A549 (cell line): ENCODE data around the gene SPATA6L. TPM values are rescaled to one million over a fixed set of nuclear protein-coding genes. Genes with fewer than 3 reads are reported as not detected.

Source experiments
- ATAC-seq, 2 experiments: fragments of 200-7000 bp in 1 of 2; fragments of >200 bp in 1 of 2; cut with Nextera tagmentation in 1 of 2; cut with Tn5 transposase in 1 of 2; 3 replicates each; pipeline versions ENCODE4 v1.8.0 to v1.9.1; 2018 to 2020; ENCODE audit warnings: mild to moderate bottlenecking in 1 of 2, moderate library complexity in 1 of 2
- CTCF ChIA-PET: fragments of 300-600 bp; sonication (Branson Sonifier 250); formaldehyde crosslinking; extraction: SDS; loops from one replicate; lab custom pipeline; 2021; ENCODE audit warnings: antibody characterized with exemption, inconsistent platforms; lab: Yijun Ruan, JAX
- POLR2A ChIA-PET: fragments of 350-600 bp; formaldehyde crosslinking; extraction: SDS; loops from one replicate; lab custom pipeline; 2021; ENCODE audit warnings: antibody characterized with exemption, inconsistent platforms; lab: Yijun Ruan, JAX
- DNase-seq, 2 experiments: peaks; one replicate each; pipeline versions ENCODE4 v3.0.0 to v3.0.0-alpha.2; 2011 to 2016; ENCODE audit warnings: low read depth in 1 of 2, low spot score in 1 of 2
- FAIRE-seq: peaks from 2 replicates; lab custom pipeline; 2011; peaks lifted over from hg19 to GRCh38; lab: Jason Lieb, UNC
- H3K27ac ChIP-seq, 2 experiments: fragments of >200 bp; sonication (Bioruptor Twin); formaldehyde crosslinking; 3 replicates each; pipeline ENCODE4 v1.5.1; 2016 to 2017
- H3K4me1 ChIP-seq: fragments of >200 bp; sonication (Bioruptor Twin); formaldehyde crosslinking; 3 replicates; pipeline ENCODE4 v1.6.1; 2016
- H3K4me2 ChIP-seq: fragments of >200 bp; sonication (Bioruptor Twin); formaldehyde crosslinking; 3 replicates; pipeline ENCODE4 v1.6.1; 2016
- H3K4me3 ChIP-seq: fragments of >200 bp; sonication (Bioruptor Twin); formaldehyde crosslinking; 3 replicates; pipeline ENCODE4 v1.5.1; 2016
- H3K9me3 ChIP-seq: fragments of >200 bp; sonication (Bioruptor Twin); formaldehyde crosslinking; 3 replicates; pipeline ENCODE4 v1.6.1; 2016
- BHLHE40 ChIP-seq: IDR thresholded peaks from 2 replicates; pipeline ENCODE4 v1.6.1; 2012; ENCODE audit warnings: low read depth, low read length, inconsistent platforms
- CTCF ChIP-seq: fragments of >200 bp; sonication (Bioruptor Twin); formaldehyde crosslinking; IDR thresholded peaks from 3 replicates; pipeline ENCODE4 v1.5.1; 2016
- ESRRA ChIP-seq: fragments of 150-350 bp; IDR thresholded peaks from 2 replicates; pipeline ENCODE4 v1.6.1; 2014; ENCODE audit warnings: mild to moderate bottlenecking, low read length, borderline replicate concordance
- FOSB ChIP-seq: fragments of 250-450 bp; sonication (Bioruptor Pico); IDR thresholded peaks from 2 replicates; pipeline ENCODE4 v1.5.0; 2020; ENCODE audit warnings: mild to moderate bottlenecking, moderate library complexity
- FOSL2 ChIP-seq, 2 experiments: fragments of 450-650 bp in 1 of 2; fragments of >200 bp in 1 of 2; sonication (Bioruptor Twin) in 1 of 2; formaldehyde crosslinking; IDR thresholded peaks; 2 replicates each; pipeline versions ENCODE4 v1.5.0 to v1.6.1; 2016 to 2020; ENCODE audit warnings: mild to moderate bottlenecking in 1 of 2, moderate library complexity in 1 of 2
- HDAC2 ChIP-seq: fragments of 200-600 bp; sonication (generic); IDR thresholded peaks from 2 replicates; pipeline ENCODE4 v1.6.1; 2016
- HMGXB4 ChIP-seq: fragments of 250-450 bp; sonication (Bioruptor Pico); IDR thresholded peaks from 2 replicates; pipeline ENCODE4 v1.5.0; 2021; ENCODE audit warnings: mild to moderate bottlenecking, moderate library complexity, borderline replicate concordance
- HOXB5 ChIP-seq: fragments of 250-450 bp; sonication (Bioruptor Pico); IDR thresholded peaks from 2 replicates; pipeline ENCODE4 v1.5.0; 2020; ENCODE audit warnings: mild to moderate bottlenecking, moderate library complexity
- MAFK ChIP-seq: fragments of 450-650 bp; IDR thresholded peaks from 2 replicates; pipeline ENCODE4 v1.6.1; 2014; ENCODE audit not compliant: partially characterized antibody
- MAZ ChIP-seq: fragments of 150-350 bp; IDR thresholded peaks from 2 replicates; pipeline ENCODE4 v1.6.1; 2014; ENCODE audit warnings: antibody characterized with exemption, low read depth, low read length, borderline replicate concordance
- NPAS2 ChIP-seq: fragments of 250-450 bp; sonication (Bioruptor Pico); IDR thresholded peaks from 2 replicates; pipeline ENCODE4 v1.8.0; 2022; ENCODE audit warnings: mild to moderate bottlenecking, moderate library complexity, borderline replicate concordance
- NR3C1 ChIP-seq: fragments of >200 bp; sonication (Bioruptor Twin); formaldehyde crosslinking; IDR thresholded peaks from 3 replicates; pipeline ENCODE4 v1.6.1; 2017
- PBX3 ChIP-seq: IDR thresholded peaks from 2 replicates; pipeline ENCODE4 v1.6.1; 2012
- POLR2AphosphoS2 ChIP-seq: conservative IDR thresholded peaks from 2 replicates; pipeline ENCODE4 v1.6.1; 2012; ENCODE audit warnings: low read length, improper control_type of control experiment, inconsistent platforms
- REST ChIP-seq: fragments of 200-600 bp; sonication (generic); IDR thresholded peaks from 2 replicates; pipeline ENCODE4 v1.6.1; 2016; ENCODE audit warnings: antibody characterized with exemption, mild to moderate bottlenecking, moderate library complexity
- SREBF2 ChIP-seq: fragments of 450-650 bp; IDR thresholded peaks from 2 replicates; pipeline ENCODE4 v1.6.1; 2014; ENCODE audit warnings: mild to moderate bottlenecking, moderate library complexity
- ZFP36 ChIP-seq: fragments of 450-650 bp; IDR thresholded peaks from 2 replicates; pipeline ENCODE4 v1.6.1; 2014; ENCODE audit warnings: borderline replicate concordance; ENCODE audit not compliant: partially characterized antibody
- ZNF302 ChIP-seq: fragments of 250-450 bp; sonication (Bioruptor Pico); IDR thresholded peaks from 2 replicates; pipeline ENCODE4 v1.9.0; 2021; ENCODE audit warnings: inconsistent platforms, mild to moderate bottlenecking, moderate library complexity
- WGBS: methylation state at CpG from one replicate; pipeline ENCODE4 v1.1.6; 2017; ENCODE audit errors: missing lambda C conversion rate; 5-methylcytosine and 5-hydroxymethylcytosine counted together
- polyA plus RNA-seq, 4 experiments: library from polyadenylated mRNA; depleted of rRNA in 3 of 4; stranded (reverse); fragments of >200 nt; fragmentation: RNase III in 1 of 4; extraction: RNeasy Plus Mini Kit Qiagen cat#74134 plus additional on column Dnase treatment in 1 of 4; gene quantifications; 2 replicates in 3 of 4; 3 replicates in 1 of 4; pipeline ENCODE4 v1.2.3, GENCODE V29; 2011 to 2017

SPATA6L gene
- polyA plus RNA-seq, 2 of the 4 experiments (the other 2 are of a cell fraction): 0.99 to 6.6 TPM

- TF ChIP-seq CTCF (no peak), HMGXB4 (CRISPR knock-in tag) (no peak), POLR2AphosphoS2 (no peak), MAZ (no peak), MAFK (no peak), NR3C1 (no peak)
Observed at GRCh38 chr9:4588721-4589120, 77.6 kb downstream of the SPATA6L start (continued).

GRCh38 chr9:4585135-4585534, 81.1 kb downstream of the SPATA6L start:
- no peak for ATAC-seq
- Histone ChIP-seq H3K4me2 (no peak overlapping the region), H3K4me1 (no peaks in the 10 kb centered on the region), H3K27ac (no peak overlapping the region), H3K4me3 (no peak overlapping the region), H3K9me3 (no peaks in the 10 kb centered on the region)
- 78% methylated on average over 5 of the region's 5 CpGs for WGBS
- CTCF ChIA-PET: no interaction called here
- DNase-seq: no peak
- TF ChIP-seq HMGXB4 (CRISPR knock-in tag): no peak
- peak; percentile 54 for TF ChIP-seq REST
- no peak for TF ChIP-seq PBX3
- TF ChIP-seq ZFP36: no peak
- FAIRE-seq: no peak
- POLR2A ChIA-PET: no interaction called here

- Histone ChIP-seq H3K27ac (no peak overlapping the region), H3K4me3 (no peak overlapping the region), H3K9me3 (no peaks in the 10 kb centered on the region), H3K4me1 (no peaks in the 10 kb centered on the region), H3K4me2 (no peak overlapping the region)
- DNase-seq (no peak), FAIRE-seq (no peak), ATAC-seq (no peak)
- TF ChIP-seq ZNF302 (no peak), HOXB5 (CRISPR knock-in tag) (no peak), HDAC2 (no peak), SREBF2 (no peak), FOSB (CRISPR knock-in tag) (no peak), NPAS2 (no peak), FOSL2 (IDR thresholded peaks at IDR 0.05) (no peak), FOSL2 (CRISPR knock-in tag; IDR thresholded peaks at IDR 0.05) (no peak), BHLHE40 (no peak), ESRRA (no peak)
- POLR2A ChIA-PET: no interaction called here
- WGBS: 70% methylated on average over 1 of the region's 1 CpG
- CTCF ChIA-PET: no interaction called here
Observed at GRCh38 chr9:4584636-4585035, 81.6 kb downstream of the SPATA6L start.
